ENCODE results near the gene MAGI2. TPM values are rescaled to one million over a fixed set of nuclear protein-coding genes. Genes with fewer than 3 reads are reported as not detected.

The MAGI2 gene
- total and polyA plus RNA-seq, 2 of the 13 experiments (the other 11 are each of a cell fraction or from before 2014, with no cell fraction given): 1.5 to 3.8 TPM

GRCh38 chr7:79236352-79237028, 217.0 kb downstream of the MAGI2 start:
- no peak for DNase-seq (ENCODE audit: low spot score)
- H3K4me1 ChIP-seq (ENCODE audit: insufficient read depth, low read length): peaks cover 11% of the 10 kb centered on the region
- no peaks in the 10 kb centered on the region for H3K9me3 ChIP-seq (ENCODE audit: low read length)
- WGBS (ENCODE audit: low lambda C conversion rate): 78% methylated on average over 4 of the region's 4 CpGs
- no peak overlapping the region for H2AFZ ChIP-seq (ENCODE audit: low read length)
- no peak overlapping the region for H3K9ac ChIP-seq (ENCODE audit: insufficient read depth, low read depth, low read length)
- ATAC-seq: no peak
- CTCF ChIA-PET (ENCODE audit: low intra/inter-chr PET ratio, low total read pairs): no interaction called here
- TF ChIP-seq PHF20 (CRISPR knock-in tag; IDR thresholded peaks at IDR 0.05) (no peak), SMARCE1 (IDR thresholded peaks at IDR 0.05; ENCODE audit: borderline replicate concordance) (no peak)
- H3K27me3 ChIP-seq (ENCODE audit: control insufficient read depth in 1 of 2, insufficient read depth in 2 of 2, low read length in 2 of 2): no peaks in the 10 kb centered on the region
- intact Hi-C loops (cut with micrococcal nuclease; ENCODE audit: unreplicated experiment): no loop called here
- POLR2A ChIA-PET: no interaction called here
- H3K79me2 ChIP-seq (ENCODE audit: insufficient read depth, low read length): no peaks in the 10 kb centered on the region
- no peak overlapping the region for H3K4me3 ChIP-seq (replicated peaks in 1 of 3; ENCODE audit: insufficient read depth in 1 of 3, low read depth in 2 of 3, low read length in 3 of 3)
- BruUV-seq (replicated peaks): no TSS peak
- no peaks in the 10 kb centered on the region for H4K20me1 ChIP-seq (ENCODE audit: insufficient read depth, low read length)
- H3K36me3 ChIP-seq (replicated peaks in 1 of 2; ENCODE audit: control insufficient read depth in 1 of 2, insufficient read depth in 2 of 2, low read length in 2 of 2): no peaks in the 10 kb centered on the region
- no peak overlapping the region for H3K27ac ChIP-seq (ENCODE audit: extremely low read length, insufficient read depth, low read length)
- FAIRE-seq: no peak
- in situ Hi-C loops (cut with HindIII; ENCODE audit: extremely low pct_ligation_motif_present, low pct_unique_long_range_greater_than_20kb): no loop called here
- H3K4me2 ChIP-seq (ENCODE audit: low read depth, low read length): no peak overlapping the region

GRCh38 chr7:79227044-79227443, 226.4 kb downstream of the MAGI2 start:
- Histone ChIP-seq H3K36me3 (replicated peaks in 1 of 2; ENCODE audit: control insufficient read depth in 1 of 2, insufficient read depth in 2 of 2, low read length in 2 of 2) (no peaks in the 10 kb centered on the region), H2AFZ (ENCODE audit: low read length) (no peak overlapping the region), H3K9ac (ENCODE audit: insufficient read depth, low read depth, low read length) (no peak overlapping the region), H3K79me2 (ENCODE audit: insufficient read depth, low read length) (no peaks in the 10 kb centered on the region), H3K4me1 (ENCODE audit: insufficient read depth, low read length) (peaks cover 12% of the 10 kb centered on the region), H3K27ac (ENCODE audit: extremely low read length, insufficient read depth, low read length) (no peak overlapping the region), H3K4me3 (replicated peaks in 1 of 3; ENCODE audit: insufficient read depth in 1 of 3, low read depth in 2 of 3, low read length in 3 of 3) (no peak overlapping the region), H3K27me3 (ENCODE audit: control insufficient read depth in 1 of 2, insufficient read depth in 2 of 2, low read length in 2 of 2) (no peaks in the 10 kb centered on the region), H3K4me2 (ENCODE audit: low read depth, low read length) (no peak overlapping the region), H3K9me3 (ENCODE audit: low read length) (no peaks in the 10 kb centered on the region), H4K20me1 (ENCODE audit: insufficient read depth, low read length) (no peaks in the 10 kb centered on the region)
- DNase-seq (ENCODE audit: low spot score): no peak
- intact Hi-C loops (cut with micrococcal nuclease; ENCODE audit: unreplicated experiment) (no loop called here), in situ Hi-C loops (cut with HindIII; ENCODE audit: extremely low pct_ligation_motif_present, low pct_unique_long_range_greater_than_20kb) (no loop called here)
- ATAC-seq: no peak
- TF ChIP-seq ZNF775 (CRISPR knock-in tag; IDR thresholded peaks at IDR 0.05; ENCODE audit: borderline replicate concordance) (no peak), ZSCAN5A (CRISPR knock-in tag; IDR thresholded peaks at IDR 0.05; ENCODE audit: borderline replicate concordance) (no peak), LRRFIP1 (CRISPR knock-in tag; conservative IDR thresholded peaks at IDR 0.05) (no peak), GABPA (IDR thresholded peaks at IDR 0.05; ENCODE audit: low read depth, low read length) (no peak), GABPA (CRISPR knock-in tag; IDR thresholded peaks at IDR 0.05; ENCODE audit: low read depth) (no peak), ELF1 (CRISPR knock-in tag; IDR thresholded peaks at IDR 0.05) (no peak), ZBTB4 (CRISPR knock-in tag; IDR thresholded peaks at IDR 0.05; ENCODE audit: borderline replicate concordance) (no peak), SIN3B (IDR thresholded peaks at IDR 0.05; ENCODE audit: low read length) (no peak), NBN (conservative IDR thresholded peaks at IDR 0.05) (no peak), RFX3 (CRISPR knock-in tag; IDR thresholded peaks at IDR 0.05) (no peak)
- ChIA-PET CTCF (ENCODE audit: low intra/inter-chr PET ratio, low total read pairs) (no interaction called here), POLR2A (no interaction called here)
- BruUV-seq (replicated peaks): no TSS peak
- no peak for FAIRE-seq
- 100% methylated on average over 1 of the region's 1 CpG for WGBS (ENCODE audit: low lambda C conversion rate)
